KMS-11 (cell line): ENCODE data around the gene MT1G.

Experiments
- H2AFZ ChIP-seq: fragments of 200-600 bp; sonication (generic); 2 replicates; pipeline ENCODE4 v1.6.1; 2016; ENCODE audit warnings: antibody characterized with exemption, mixed run types, low read depth
- H3K27ac ChIP-seq: fragments of 200-600 bp; sonication (generic); 2 replicates; pipeline ENCODE4 v1.6.1; 2016; ENCODE audit warnings: mild to moderate bottlenecking, mixed run types
- H3K27me3 ChIP-seq: fragments of 200-600 bp; sonication (generic); 2 replicates; pipeline ENCODE4 v1.6.1; 2017; ENCODE audit warnings: mild to moderate bottlenecking, low read depth, mixed run types, moderate library complexity; ENCODE audit not compliant: insufficient read depth
- H3K36me3 ChIP-seq: fragments of 200-600 bp; sonication (generic); 2 replicates; pipeline ENCODE4 v1.6.1; 2017; ENCODE audit warnings: mild to moderate bottlenecking, mixed run types; ENCODE audit not compliant: insufficient read depth
- H3K4me1 ChIP-seq: fragments of 200-600 bp; sonication (generic); 2 replicates; pipeline ENCODE4 v1.6.1; 2016; ENCODE audit warnings: mild to moderate bottlenecking, low read depth, mixed run types; ENCODE audit not compliant: poor library complexity, severe bottlenecking
- H3K4me2 ChIP-seq: fragments of 200-600 bp; sonication (generic); 2 replicates; pipeline ENCODE4 v1.7.0; 2016; ENCODE audit warnings: mild to moderate bottlenecking, mixed run types
- H3K4me3 ChIP-seq: fragments of 200-600 bp; sonication (generic); IDR thresholded peaks from 2 replicates; pipeline ENCODE4 v1.6.1; 2017; ENCODE audit warnings: low read depth, low read length, mixed read lengths; ENCODE audit not compliant: insufficient read depth
- H3K79me2 ChIP-seq: fragments of 200-600 bp; sonication (generic); 2 replicates; pipeline ENCODE4 v1.6.1; 2016; ENCODE audit warnings: low read depth, mixed run types; ENCODE audit not compliant: insufficient read depth
- H3K9ac ChIP-seq: fragments of 200-600 bp; sonication (generic); 2 replicates; pipeline ENCODE4 v1.6.1; 2016; ENCODE audit warnings: mild to moderate bottlenecking, mixed run types
- H4K20me1 ChIP-seq: fragments of 200-600 bp; sonication (generic); 2 replicates; pipeline ENCODE4 v1.6.1; 2016; ENCODE audit warnings: mild to moderate bottlenecking, mixed run types; ENCODE audit not compliant: insufficient read depth
- TF ChIP-seq, protein P1 (sequence below): fragments of 200-600 bp; sonication (generic); conservative IDR thresholded peaks from 2 replicates; pipeline ENCODE4 v1.6.1; 2017; ENCODE audit warnings: low read depth, mild to moderate bottlenecking, antibody characterized with exemption, low read length, moderate library complexity, mixed read lengths

Gene MT1G

GRCh38 chr16:56637814-56638750 lies 29.8 kb downstream of the MT1G start, which contains the start of gene MT1A:
Gene MT1A, plus strand, starts transcription at chr16:56638666. Its CDS starts 73 bp downstream, at chr16:56638739.
- H3K9ac ChIP-seq = no peak within 1 kb of the TSS
- H4K20me1 ChIP-seq = no peaks in the 10 kb centered on the region
- no peak within 1 kb of the TSS for H3K4me2 ChIP-seq
- H3K27ac ChIP-seq = no peak within 1 kb of the TSS
- no peaks in the 10 kb centered on the region for H3K79me2 ChIP-seq
- no peaks in the 10 kb centered on the region for H3K36me3 ChIP-seq
- H3K4me3 ChIP-seq = no peak within 1 kb of the TSS
- H3K27me3 ChIP-seq = peaks cover 6% of the 10 kb centered on the region; the same call in 1 of the 2 replicates
- TF ChIP-seq, protein P1, sequence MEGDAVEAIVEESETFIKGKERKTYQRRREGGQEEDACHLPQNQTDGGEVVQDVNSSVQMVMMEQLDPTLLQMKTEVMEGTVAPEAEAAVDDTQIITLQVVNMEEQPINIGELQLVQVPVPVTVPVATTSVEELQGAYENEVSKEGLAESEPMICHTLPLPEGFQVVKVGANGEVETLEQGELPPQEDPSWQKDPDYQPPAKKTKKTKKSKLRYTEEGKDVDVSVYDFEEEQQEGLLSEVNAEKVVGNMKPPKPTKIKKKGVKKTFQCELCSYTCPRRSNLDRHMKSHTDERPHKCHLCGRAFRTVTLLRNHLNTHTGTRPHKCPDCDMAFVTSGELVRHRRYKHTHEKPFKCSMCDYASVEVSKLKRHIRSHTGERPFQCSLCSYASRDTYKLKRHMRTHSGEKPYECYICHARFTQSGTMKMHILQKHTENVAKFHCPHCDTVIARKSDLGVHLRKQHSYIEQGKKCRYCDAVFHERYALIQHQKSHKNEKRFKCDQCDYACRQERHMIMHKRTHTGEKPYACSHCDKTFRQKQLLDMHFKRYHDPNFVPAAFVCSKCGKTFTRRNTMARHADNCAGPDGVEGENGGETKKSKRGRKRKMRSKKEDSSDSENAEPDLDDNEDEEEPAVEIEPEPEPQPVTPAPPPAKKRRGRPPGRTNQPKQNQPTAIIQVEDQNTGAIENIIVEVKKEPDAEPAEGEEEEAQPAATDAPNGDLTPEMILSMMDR = no peak
- no peak within 1 kb of the TSS for H2AFZ ChIP-seq
- no peaks in the 10 kb centered on the region for H3K4me1 ChIP-seq

DNA sequence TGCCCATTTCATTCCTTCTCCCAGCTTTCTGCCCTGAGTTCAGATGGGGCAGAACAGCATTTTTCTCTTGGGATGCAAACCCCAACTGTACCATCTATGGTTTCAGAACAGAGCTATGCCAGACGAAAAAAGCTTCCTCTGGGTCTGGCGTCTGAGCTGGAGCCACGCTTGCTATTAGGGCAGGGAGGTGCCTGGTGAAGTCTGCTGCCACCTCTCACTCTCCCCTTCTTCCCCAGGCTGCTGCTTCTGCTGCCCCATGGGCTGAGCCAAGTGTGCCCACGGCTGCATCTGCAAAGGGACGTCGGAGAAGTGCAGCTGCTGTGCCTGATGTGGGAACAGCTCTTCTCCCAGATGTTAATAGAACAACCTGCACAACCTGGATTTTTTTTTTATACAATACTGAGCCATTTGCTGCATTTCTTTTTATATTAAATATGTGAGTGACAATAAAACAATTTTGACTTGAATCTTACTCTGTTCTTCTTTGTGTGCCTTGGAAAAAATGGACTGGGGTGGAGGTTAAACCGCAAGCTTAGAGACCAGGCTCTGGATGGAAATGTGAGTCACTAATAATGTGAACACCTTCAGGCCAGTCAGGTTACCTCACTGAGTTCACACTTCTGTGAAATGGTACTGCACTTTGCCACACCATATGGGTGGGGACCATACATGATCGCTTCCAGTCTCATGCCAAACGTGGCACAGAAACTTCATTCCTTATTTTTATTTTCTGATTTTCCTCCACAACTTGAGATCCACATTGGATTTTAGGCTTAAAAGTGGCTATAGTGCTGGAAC lies 31.1 kb downstream of the MT1G start:
- no peak overlapping the region for H2AFZ ChIP-seq
- TF ChIP-seq, protein P1 = no peak
- H4K20me1 ChIP-seq = no peaks in the 10 kb centered on the region
- no peak overlapping the region for H3K4me2 ChIP-seq
- H3K4me1 ChIP-seq = no peaks in the 10 kb centered on the region
- H3K9ac ChIP-seq = no peak overlapping the region
- H3K27ac ChIP-seq = no peak overlapping the region
- no peak overlapping the region for H3K4me3 ChIP-seq
- H3K27me3 ChIP-seq = peaks cover 6% of the 10 kb centered on the region; the same call in 1 of the 2 replicates
- no peaks in the 10 kb centered on the region for H3K36me3 ChIP-seq
- H3K79me2 ChIP-seq = no peaks in the 10 kb centered on the region

GRCh38 chr16:56635441-56635967 lies 32.4 kb downstream of the MT1G start:
- Histone ChIP-seq H3K9ac (no peak overlapping the region), H3K4me2 (no peak overlapping the region), H3K27ac (no peak overlapping the region), H3K36me3 (no peaks in the 10 kb centered on the region), H4K20me1 (no peaks in the 10 kb centered on the region), H3K79me2 (no peaks in the 10 kb centered on the region), H2AFZ (no peak overlapping the region), H3K27me3 (peaks cover 6% of the 10 kb centered on the region; the same call in 1 of the 2 replicates), H3K4me1 (no peaks in the 10 kb centered on the region), H3K4me3 (no peak overlapping the region)
- TF ChIP-seq, protein P1 = no peak

DNA sequence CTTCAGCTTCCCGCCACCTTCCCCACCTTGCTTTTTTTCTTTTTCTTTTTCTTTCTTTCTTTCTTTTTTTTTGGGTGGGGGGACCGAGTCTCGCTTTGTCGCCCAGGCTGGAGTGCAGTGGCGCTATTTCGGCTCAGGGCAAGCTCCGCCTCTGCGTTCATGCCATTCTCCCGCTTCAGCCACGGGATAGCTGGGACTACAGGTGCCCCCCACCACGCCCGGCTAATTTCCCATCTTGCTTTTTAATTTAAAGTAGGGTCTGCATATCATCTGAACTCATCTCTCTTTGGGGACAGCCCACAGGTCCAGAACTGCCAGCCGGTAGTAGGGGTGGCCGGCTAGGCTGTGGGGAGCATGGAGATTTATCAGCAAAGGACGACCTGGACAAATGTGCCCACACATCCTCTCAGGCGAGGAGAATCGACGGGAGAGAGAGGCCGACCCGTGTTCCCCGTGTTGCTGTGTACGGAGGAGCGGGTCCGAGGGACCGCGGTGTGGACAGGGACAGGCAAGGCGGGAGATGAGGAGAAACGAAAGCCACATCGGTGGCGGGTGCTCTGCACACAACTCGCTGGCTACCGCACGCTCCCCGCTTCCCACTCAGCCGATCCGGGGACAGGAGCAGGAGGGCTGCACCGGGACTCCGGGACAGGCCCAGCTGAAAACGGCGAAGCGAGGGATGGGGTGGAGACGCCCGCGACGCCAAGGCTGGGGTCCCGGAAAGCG lies 33.0 kb downstream of the MT1G start:
- no peaks in the 10 kb centered on the region for H4K20me1 ChIP-seq
- no peak overlapping the region for H3K4me2 ChIP-seq
- H3K4me3 ChIP-seq = no peak overlapping the region
- H3K9ac ChIP-seq = no peak overlapping the region
- no peaks in the 10 kb centered on the region for H3K4me1 ChIP-seq
- H2AFZ ChIP-seq = no peak overlapping the region
- H3K27ac ChIP-seq = no peak overlapping the region
- no peaks in the 10 kb centered on the region for H3K79me2 ChIP-seq
- TF ChIP-seq, protein P1 = no peak
- H3K36me3 ChIP-seq = no peaks in the 10 kb centered on the region
- H3K27me3 ChIP-seq = peaks cover 6% of the 10 kb centered on the region; the same call in 1 of the 2 replicates
